Muscle of arm (tissue), 12 donors: ENCODE data around the gene PPP4R4. TPM values are rescaled to one million over a fixed set of nuclear protein-coding genes. Genes with fewer than 3 reads are reported as not detected.
"Not testable (repeated sequence)": the region's sequence is repeated elsewhere in the genome, so short reads cannot be mapped to it uniquely, and the experiment has no call there.

Source experiments
- DNase-seq: peaks from one replicate; pipeline ENCODE4 v3.0.0-alpha.2; 2013
- polyA plus RNA-seq, 12 donors: library from polyadenylated mRNA; unstranded; fragments of 120-200 nt; gene quantifications; one replicate each; pipeline ENCODE4 v1.2.1, GENCODE V29; 2013; ENCODE audit not compliant: insufficient read length in 12 of 12

The PPP4R4 gene
- polyA plus RNA-seq, 12 donors = 0.10 to 0.30 (median 0.19) TPM; not detected in 4

GRCh38 chr14:94144765-94145164 lies 29.4 kb upstream of the PPP4R4 start:
- DNase-seq = no peak

- no peak for DNase-seq
Observed at GRCh38 chr14:94145902-94146527, 28.1 kb upstream of the PPP4R4 start.

GRCh38 chr14:94152676-94153075 lies 21.4 kb upstream of the PPP4R4 start:
- DNase-seq = no peak

GRCh38 chr14:94153750-94154342 lies 20.3 kb upstream of the PPP4R4 start:
- DNase-seq = no peak

GRCh38 chr14:94156143-94156542 lies 18.0 kb upstream of the PPP4R4 start:
- DNase-seq = not testable (repeated sequence)

GRCh38 chr14:94157197-94157596 lies 16.9 kb upstream of the PPP4R4 start:
- no peak for DNase-seq

- no peak for DNase-seq
Observed at GRCh38 chr14:94158239-94158883, 15.8 kb upstream of the PPP4R4 start.

GRCh38 chr14:94161058-94161457 lies 13.1 kb upstream of the PPP4R4 start:
- DNase-seq = no peak

GRCh38 chr14:94161981-94162380 lies 12.1 kb upstream of the PPP4R4 start:
- no peak for DNase-seq

- no peak for DNase-seq
Observed at GRCh38 chr14:94162466-94162865, 11.7 kb upstream of the PPP4R4 start.

- no peak for DNase-seq
Observed at GRCh38 chr14:94163796-94164195, 10.3 kb upstream of the PPP4R4 start.

- DNase-seq = no peak
Observed at GRCh38 chr14:94164685-94165431, 9.3 kb upstream of the PPP4R4 start.

GRCh38 chr14:94165744-94166143 lies 8.4 kb upstream of the PPP4R4 start:
- no peak for DNase-seq

GRCh38 chr14:94170136-94170535 lies 4.0 kb upstream of the PPP4R4 start:
- no peak for DNase-seq

- no peak for DNase-seq
Observed at GRCh38 chr14:94171208-94171607, 2.9 kb upstream of the PPP4R4 start.

GRCh38 chr14:94172545-94172944 lies 1.6 kb upstream of the PPP4R4 start:
- no peak for DNase-seq

- no peak for DNase-seq
Observed at GRCh38 chr14:94173471-94173884, 644 bp upstream of the PPP4R4 start.

- DNase-seq = no peak
Observed at GRCh38 chr14:94174604-94175010, 485 bp downstream of the PPP4R4 start.

- no peak for DNase-seq
Observed at GRCh38 chr14:94175011-94175745, 1.1 kb downstream of the PPP4R4 start.

- no peak for DNase-seq
Observed at GRCh38 chr14:94175747-94176146, 1.6 kb downstream of the PPP4R4 start.

GRCh38 chr14:94176808-94177207 lies 2.7 kb downstream of the PPP4R4 start:
- DNase-seq = no peak

- no peak for DNase-seq
Observed at GRCh38 chr14:94177806-94178205, 3.7 kb downstream of the PPP4R4 start.
